ENCODE data around the gene CENPT. TPM values are rescaled to one million over a fixed set of nuclear protein-coding genes. Genes with fewer than 3 reads are reported as not detected.
A peak's percentile ranks its signal among the peaks of the same experiment; 100 is the strongest.

CENPT gene
- total RNA-seq, 1 experiment from 2014 or later: 60.9 TPM

DNA sequence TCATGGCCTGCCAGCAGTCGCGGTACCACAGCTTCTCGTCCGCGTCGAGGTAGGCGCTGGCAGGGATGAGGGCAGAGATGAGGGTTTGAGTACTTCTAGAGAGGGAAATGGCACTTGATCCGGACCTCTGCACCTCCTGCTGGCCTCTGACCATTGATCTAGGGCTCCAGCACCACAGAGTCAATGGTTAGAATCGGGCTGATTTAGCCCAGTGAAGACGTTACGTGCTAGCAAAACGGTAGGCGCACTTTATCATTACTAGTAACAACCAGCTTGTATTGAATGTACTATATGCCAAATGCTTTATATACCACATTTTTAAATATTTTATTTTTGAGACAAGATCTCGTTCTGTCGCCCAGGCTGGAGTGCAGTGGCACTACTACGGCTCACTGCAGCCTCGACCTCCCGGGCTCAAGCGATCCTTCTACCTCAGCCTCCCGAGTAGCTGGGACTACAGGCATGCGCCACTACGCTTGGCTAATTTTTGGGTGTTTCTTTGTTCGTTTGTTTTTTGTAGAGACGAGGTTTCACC lies 40.3 kb downstream of the CENPT start:
- H3K4ac ChIP-seq (ENCODE audit: low read depth, low read length): no peak overlapping the region
- no peak overlapping the region for H2BK120ac ChIP-seq (ENCODE audit: low read depth, low read length, poor library complexity, severe bottlenecking)
- H2BK15ac ChIP-seq (ENCODE audit: low read depth, low read length): no peak overlapping the region
- H2AFZ ChIP-seq (ENCODE audit: low read length): no peak overlapping the region
- 0 out of 2 replicates have a peak, but pooled peaks cover 3% of the 10 kb centered on the region for H3K4me1 ChIP-seq (ENCODE audit: insufficient read depth, low read length)
- H3K27me3 ChIP-seq (ENCODE audit: insufficient read depth, low read length): no peaks in the 10 kb centered on the region
- H3K4me2 ChIP-seq (ENCODE audit: insufficient read depth, insufficient read length, low read length): peak overlapping the region; percentile 88
- no peak overlapping the region for H4K8ac ChIP-seq (replicated peaks; ENCODE audit: insufficient read length, low read depth, low read length)
- H3K27ac ChIP-seq (ENCODE audit: insufficient read length, low read depth, low read length): no peak overlapping the region
- no peaks in the 10 kb centered on the region for H4K20me1 ChIP-seq (ENCODE audit: control insufficient read depth, insufficient read depth, insufficient read length)
- H3K9me3 ChIP-seq (ENCODE audit: control insufficient read depth, low read depth, low read length): no peaks in the 10 kb centered on the region
- no peak overlapping the region for H4K5ac ChIP-seq (ENCODE audit: insufficient read length, low read depth, low read length)
- no peak overlapping the region for H2BK12ac ChIP-seq (ENCODE audit: insufficient read length, low read depth, low read length)
- peak overlapping the region in 2 of 3 experiments; percentile 29 to 99; a peak in 2 of 7 replicates for H3K27ac Mint-ChIP-seq
- peaks cover 3% of the 10 kb centered on the region for H3K79me1 ChIP-seq (ENCODE audit: insufficient read depth, low read depth, low read length, poor library complexity, severe bottlenecking)
- H4K91ac ChIP-seq (ENCODE audit: insufficient read length, low read depth, low read length): no peak overlapping the region
- H2BK5ac ChIP-seq (ENCODE audit: insufficient read length, low read length): no peak overlapping the region
- no peak overlapping the region for H3K23ac ChIP-seq (ENCODE audit: insufficient read length, low read depth, low read length)
- no peak overlapping the region for H3K14ac ChIP-seq (ENCODE audit: insufficient read depth, low read length)
- H2AK5ac ChIP-seq (ENCODE audit: insufficient read length, low read length): no peak overlapping the region
- H3K36me3 Mint-ChIP-seq (ENCODE audit: insufficient read depth in 1 of 3, low read depth in 3 of 3): peaks cover 11 to 27% (median 20%) of the 10 kb centered on the region in 3 experiments; a peak in 6 of 7 replicates
- no peak for DNase-seq
- WGBS (ENCODE audit: extremely low coverage, insufficient read length, low lambda C conversion rate): no CpG with 5 or more reads among the region's 24 CpGs
- TF ChIP-seq, protein P1, sequence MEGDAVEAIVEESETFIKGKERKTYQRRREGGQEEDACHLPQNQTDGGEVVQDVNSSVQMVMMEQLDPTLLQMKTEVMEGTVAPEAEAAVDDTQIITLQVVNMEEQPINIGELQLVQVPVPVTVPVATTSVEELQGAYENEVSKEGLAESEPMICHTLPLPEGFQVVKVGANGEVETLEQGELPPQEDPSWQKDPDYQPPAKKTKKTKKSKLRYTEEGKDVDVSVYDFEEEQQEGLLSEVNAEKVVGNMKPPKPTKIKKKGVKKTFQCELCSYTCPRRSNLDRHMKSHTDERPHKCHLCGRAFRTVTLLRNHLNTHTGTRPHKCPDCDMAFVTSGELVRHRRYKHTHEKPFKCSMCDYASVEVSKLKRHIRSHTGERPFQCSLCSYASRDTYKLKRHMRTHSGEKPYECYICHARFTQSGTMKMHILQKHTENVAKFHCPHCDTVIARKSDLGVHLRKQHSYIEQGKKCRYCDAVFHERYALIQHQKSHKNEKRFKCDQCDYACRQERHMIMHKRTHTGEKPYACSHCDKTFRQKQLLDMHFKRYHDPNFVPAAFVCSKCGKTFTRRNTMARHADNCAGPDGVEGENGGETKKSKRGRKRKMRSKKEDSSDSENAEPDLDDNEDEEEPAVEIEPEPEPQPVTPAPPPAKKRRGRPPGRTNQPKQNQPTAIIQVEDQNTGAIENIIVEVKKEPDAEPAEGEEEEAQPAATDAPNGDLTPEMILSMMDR (conservative IDR thresholded peaks at IDR 0.05): 0 out of 3 replicates have a peak, but pooled peaks have one; percentile 19
- peaks cover 7% of the 10 kb centered on the region for H3K23me2 ChIP-seq (ENCODE audit: insufficient read length, low read depth, low read length, poor library complexity, severe bottlenecking)
- H3K4me3 Mint-ChIP-seq: peak overlapping the region; percentile 92 to 94
- H3K9ac ChIP-seq (ENCODE audit: extremely low read depth, insufficient read length, low read length): peak overlapping the region; percentile 48
- H3K4me1 Mint-ChIP-seq: peaks cover 10 to 14% of the 10 kb centered on the region in 2 experiments
- H3K56ac ChIP-seq (ENCODE audit: insufficient read length, low read depth, low read length): no peak overlapping the region
- no peak overlapping the region for H2BK20ac ChIP-seq (ENCODE audit: low read depth, low read length, poor library complexity, severe bottlenecking)
- peak overlapping the region; percentile 31 for H3K18ac ChIP-seq (ENCODE audit: insufficient read length, low read depth, low read length)
- H3K9me3 Mint-ChIP-seq: no peaks in the 10 kb centered on the region
- peaks cover 2% of the 10 kb centered on the region; the same call in 1 of the 2 replicates for H3K79me2 ChIP-seq (ENCODE audit: insufficient read depth, low read length)
- H3K27me3 Mint-ChIP-seq (ENCODE audit: low read depth): no peaks in the 10 kb centered on the region
- no peak overlapping the region for H3T11ph ChIP-seq (ENCODE audit: low read length)
